Right lobe of liver (tissue), 4 donors: ENCODE data around the gene RIGI.

Experiments used
- CTCF ChIP-seq, 4 donors: fragments of 200-600 bp in 3 of 4; fragments of 450-650 bp in 1 of 4; IDR thresholded peaks; one replicate each; pipeline versions ENCODE4 v1.5.1 to v1.8.0; 2016 to 2022; ENCODE audit warnings: antibody characterized with exemption in 4 of 4, mild to moderate bottlenecking in 2 of 4
- POLR2A ChIP-seq: fragments of 450-650 bp; IDR thresholded peaks from one replicate; pipeline ENCODE4 v1.6.1; 2017; ENCODE audit warnings: antibody characterized with exemption, mild to moderate bottlenecking
- donor health status: DM: no; HTN: no; CAD: no.
- donor health status: DM: no; HTN: no; CAD: no.
- donor health status: DM: no; HTN: yes; CAD: no.

GRCh38 chr9:32574858-32575257, 48.9 kb upstream of the RIGI start:
- no peak for TF ChIP-seq CTCF (IDR thresholded peaks at IDR 0.05)
- TF ChIP-seq POLR2A: no peak
